Measurements from ENCODE around the gene ITGA6. TPM values are rescaled to one million over a fixed set of nuclear protein-coding genes. Genes with fewer than 3 reads are reported as not detected.
A peak's percentile ranks its signal among the peaks of the same experiment; 100 is the strongest.

The ITGA6 gene
- total RNA-seq, 6 donors from 2014 or later = 38.1 to 99.7 (median 57.9) TPM

DNA sequence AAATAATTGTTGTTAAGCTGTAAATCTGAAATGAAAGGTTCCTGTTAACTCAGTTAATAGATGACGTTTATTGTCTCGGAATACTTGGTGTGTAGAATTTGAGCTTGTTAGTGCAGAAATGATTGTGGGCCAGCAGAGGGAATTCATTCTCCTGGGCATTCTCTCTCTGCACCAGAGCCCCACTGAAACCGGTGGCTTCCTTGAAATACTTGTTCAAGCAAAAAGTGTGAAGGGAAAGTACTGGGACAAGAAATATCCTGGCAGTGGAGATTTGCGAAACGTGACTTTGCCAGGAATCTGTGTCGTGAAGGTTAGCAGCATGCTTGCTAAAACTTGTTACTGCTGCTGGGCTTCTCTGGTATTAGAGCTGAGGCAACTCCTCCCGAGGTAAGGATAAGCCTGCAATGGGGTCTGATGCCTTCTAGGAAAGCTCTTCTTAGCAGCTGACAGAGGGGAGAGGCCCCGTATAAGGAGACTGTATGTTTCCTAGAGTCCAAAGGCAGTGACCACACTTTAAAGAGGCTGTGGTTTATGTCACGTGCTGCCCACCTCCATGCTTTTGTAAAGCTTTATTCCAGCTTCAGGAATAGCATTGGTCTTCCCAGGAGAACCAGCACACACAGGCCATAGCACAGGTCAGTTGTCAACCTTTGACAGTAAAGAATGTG is 2.0 kb downstream of the ITGA6 start:
- TF ChIP-seq POLR2AphosphoS5 (IDR thresholded peaks at IDR 0.05) (no peak), CTCF (IDR thresholded peaks at IDR 0.05) (no peak), POLR2A (IDR thresholded peaks at IDR 0.05) (no peak), EP300 (IDR thresholded peaks at IDR 0.05) (no peak)
- no peaks in the 10 kb centered on the region for H3K27me3 ChIP-seq
- peak overlapping the region; percentile 80 to 87 (median 82) for H3K27ac ChIP-seq
- H3K4me1 ChIP-seq = peaks cover 15 to 51% (median 36%) of the 10 kb centered on the region in 4 donors
- DNase-seq (peak in 1 of 2 donors; percentile 28), ATAC-seq (ENCODE audit: low FRiP score in 2 of 2) (no peak)
- H3K9me3 ChIP-seq = no peaks in the 10 kb centered on the region
- 23 to 30% methylated on average over 9 of the region's 9 CpGs for WGBS, 2 donors
- H3K36me3 ChIP-seq = no peaks in the 10 kb centered on the region
- peak overlapping the region; percentile 63 to 93 (median 84) for H3K4me3 ChIP-seq

DNA sequence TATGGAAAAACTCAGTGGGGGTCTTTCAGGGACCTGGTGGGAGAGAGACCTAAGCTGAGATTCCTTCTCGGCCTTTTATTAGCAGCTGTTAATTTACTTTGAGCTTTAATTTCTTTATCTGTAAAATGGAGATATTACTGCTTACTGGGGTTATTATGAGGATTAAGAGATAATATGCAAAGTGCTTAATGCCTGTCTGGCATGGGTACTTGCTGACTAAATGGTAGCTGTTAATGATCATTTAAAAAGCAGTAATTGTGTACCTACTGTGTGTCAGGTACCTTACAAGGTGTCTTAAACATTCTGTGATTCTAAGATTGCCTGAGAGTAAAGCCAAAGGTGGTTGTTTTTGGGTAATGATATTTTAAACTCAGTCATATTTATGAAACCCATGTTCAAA is 2.6 kb downstream of the ITGA6 start:
- Histone ChIP-seq H3K4me3 (peak overlapping the region in 3 of 4 donors; percentile 63 to 93 (median 89)), H3K4me1 (peaks cover 21 to 57% (median 40%) of the 10 kb centered on the region in 4 donors), H3K27me3 (no peaks in the 10 kb centered on the region), H3K27ac (peak overlapping the region in 2 of 4 donors; percentile 83 to 87), H3K9me3 (no peaks in the 10 kb centered on the region), H3K36me3 (no peaks in the 10 kb centered on the region)
- DNase-seq = no peak
- ATAC-seq (ENCODE audit: low FRiP score in 2 of 2) = no peak
- TF ChIP-seq EP300 (IDR thresholded peaks at IDR 0.05) = no peak
- TF ChIP-seq POLR2A (IDR thresholded peaks at IDR 0.05) = no peak
- no peak for TF ChIP-seq CTCF (IDR thresholded peaks at IDR 0.05)
- TF ChIP-seq POLR2AphosphoS5 (IDR thresholded peaks at IDR 0.05) = no peak
- WGBS, 2 donors = 59 to 60% methylated on average over 1 of the region's 1 CpG

DNA sequence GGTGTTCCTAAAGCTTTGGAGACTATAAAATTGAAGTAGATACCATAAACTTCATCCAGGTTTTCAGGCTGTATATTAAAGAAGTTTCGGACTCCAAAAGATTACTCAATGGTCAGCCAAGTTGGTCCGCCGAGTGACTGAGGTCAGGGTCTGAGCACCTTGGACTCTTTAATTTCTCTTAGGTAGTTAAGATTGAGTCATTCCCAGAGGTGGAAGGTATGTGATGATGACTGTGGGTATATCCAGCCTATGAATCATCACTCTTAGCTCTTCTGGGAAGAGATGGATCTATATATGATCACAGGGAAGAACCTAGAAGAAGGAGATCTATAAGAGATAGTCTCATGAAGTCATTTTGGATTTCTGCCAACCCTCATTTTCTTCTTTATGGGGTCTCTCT is 3.3 kb downstream of the ITGA6 start:
- peaks cover 25 to 60% (median 41%) of the 10 kb centered on the region in 4 donors for H3K4me1 ChIP-seq
- peak overlapping the region in 1 of 4 donors; percentile 93 for H3K4me3 ChIP-seq
- H3K27ac ChIP-seq = peak overlapping the region in 3 of 4 donors; percentile 4 to 87 (median 10)

DNA sequence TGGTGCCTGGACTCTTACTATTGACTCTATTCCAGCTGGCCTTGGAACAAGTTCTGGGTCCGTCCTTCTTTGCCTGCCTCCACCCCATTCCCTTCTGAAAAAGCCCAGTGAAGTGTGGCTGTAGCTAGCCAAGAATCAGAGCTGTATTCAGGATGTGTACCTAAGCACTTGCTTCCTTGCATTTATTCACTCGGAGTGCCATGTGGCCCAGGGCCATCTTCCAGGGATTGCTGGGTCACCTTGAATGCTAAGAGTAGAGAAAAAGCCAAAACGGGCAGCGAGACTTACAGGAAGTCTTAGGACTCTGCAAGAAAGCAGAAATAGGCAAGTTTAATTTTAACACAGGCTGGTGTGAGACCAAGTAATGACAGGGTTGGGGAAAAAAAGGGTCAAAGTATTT is 4.1 kb downstream of the ITGA6 start:
- Histone ChIP-seq H3K9me3 (no peaks in the 10 kb centered on the region), H3K27me3 (no peaks in the 10 kb centered on the region), H3K27ac (peak overlapping the region in 3 of 4 donors; percentile 5 to 87 (median 10)), H3K4me3 (peak overlapping the region in 1 of 4 donors; percentile 4), H3K4me1 (peaks cover 23 to 61% (median 47%) of the 10 kb centered on the region in 4 donors), H3K36me3 (no peaks in the 10 kb centered on the region)
- TF ChIP-seq POLR2AphosphoS5 (IDR thresholded peaks at IDR 0.05) (peak in 1 of 2 donors; percentile 38), CTCF (IDR thresholded peaks at IDR 0.05) (no peak)
- WGBS, 2 donors = 14 to 27% methylated on average over 4 of the region's 4 CpGs
- ATAC-seq (ENCODE audit: low FRiP score in 2 of 2) (no peak), DNase-seq (peak in 1 of 2 donors; percentile 73)

More for the DNA sequence above, 3.3 kb downstream of the ITGA6 start:
- TF ChIP-seq EP300 (IDR thresholded peaks at IDR 0.05) = no peak
- no peak for TF ChIP-seq CTCF (IDR thresholded peaks at IDR 0.05)
- no peak for TF ChIP-seq POLR2A (IDR thresholded peaks at IDR 0.05)
- no peak for TF ChIP-seq POLR2AphosphoS5 (IDR thresholded peaks at IDR 0.05)
- ATAC-seq (ENCODE audit: low FRiP score in 2 of 2) (no peak), DNase-seq (no peak)
- Histone ChIP-seq H3K27me3 (no peaks in the 10 kb centered on the region), H3K36me3 (no peaks in the 10 kb centered on the region), H3K9me3 (no peaks in the 10 kb centered on the region)
- 68 to 89% methylated on average over 3 of the region's 3 CpGs for WGBS, 2 donors

DNA sequence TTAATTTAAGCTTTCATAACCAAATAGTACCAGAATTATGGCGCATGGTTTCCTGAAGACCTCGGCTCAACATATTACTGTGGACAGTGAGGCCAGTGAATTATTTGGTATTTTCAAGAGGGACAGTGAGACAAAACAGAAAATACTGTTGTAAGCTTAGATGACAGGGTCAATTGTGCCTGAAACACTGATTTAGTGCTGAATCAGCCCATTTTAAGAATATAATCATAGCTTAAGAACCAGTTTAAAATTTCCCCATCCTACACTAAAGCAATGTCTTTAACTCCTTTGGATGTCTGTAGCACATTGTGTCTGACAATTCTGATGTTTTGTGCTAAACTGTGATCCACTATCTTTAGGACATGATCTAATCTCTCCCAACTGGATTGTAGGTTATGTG is 4.6 kb downstream of the ITGA6 start:
- no peaks in the 10 kb centered on the region for H3K9me3 ChIP-seq
- TF ChIP-seq EP300 (IDR thresholded peaks at IDR 0.05) (no peak), POLR2A (IDR thresholded peaks at IDR 0.05) (no peak), CTCF (IDR thresholded peaks at IDR 0.05) (no peak), POLR2AphosphoS5 (IDR thresholded peaks at IDR 0.05) (no peak)
- WGBS, 2 donors = 65 to 80% methylated on average over 2 of the region's 2 CpGs
- H3K27me3 ChIP-seq = no peaks in the 10 kb centered on the region
- H3K36me3 ChIP-seq = no peaks in the 10 kb centered on the region
- H3K27ac ChIP-seq = no peak overlapping the region
- DNase-seq (no peak), ATAC-seq (ENCODE audit: low FRiP score in 2 of 2) (no peak)
- H3K4me3 ChIP-seq = no peak overlapping the region
- H3K4me1 ChIP-seq = peaks cover 19 to 62% (median 44%) of the 10 kb centered on the region in 4 donors

Data from upper lobe of left lung (tissue), 6 donors.